HG03159 (cell line): ENCODE data around the gene FBXL16.
"Not testable (repeated sequence)": the region's sequence is repeated elsewhere in the genome, so short reads cannot be mapped to it uniquely, and the experiment has no call there.

Source experiments
- ATAC-seq: cut with Tn5 transposase; IDR thresholded peaks from one replicate; pipeline ENCODE4 v1.9.1; 2021; ENCODE audit warnings: mild to moderate bottlenecking, moderate library complexity; ENCODE audit not compliant: unreplicated experiment

FBXL16 gene

GRCh38 chr16:705431-706188, at the start of gene FBXL16:
FBXL16 (minus strand) TSS chr16:705801; CDS start chr16:697405, 8,396 bp downstream.
- no peak for ATAC-seq

- ATAC-seq: no peak
These were observed 49.1 kb upstream of the FBXL16 start for GRCh38 chr16:754656-755055.

GRCh38 chr16:754121-754607, 48.6 kb upstream of the FBXL16 start:
- not testable (repeated sequence) for ATAC-seq

GRCh38 chr16:752007-752312, 46.4 kb upstream of the FBXL16 start:
- ATAC-seq: no peak

GRCh38 chr16:751152-752006, 45.8 kb upstream of the FBXL16 start:
- ATAC-seq: no peak

GRCh38 chr16:750485-750884, 44.9 kb upstream of the FBXL16 start:
- no peak for ATAC-seq

GRCh38 chr16:749010-749409, 43.4 kb upstream of the FBXL16 start:
- ATAC-seq: no peak

GRCh38 chr16:747978-748746, 42.6 kb upstream of the FBXL16 start:
- ATAC-seq: no peak

- ATAC-seq: no peak
These were observed 41.0 kb upstream of the FBXL16 start for GRCh38 chr16:746637-747036.

GRCh38 chr16:745739-746138, 40.1 kb upstream of the FBXL16 start:
- ATAC-seq: no peak

GRCh38 chr16:743794-744500, 38.3 kb upstream of the FBXL16 start:
- no peak for ATAC-seq

- ATAC-seq: not testable (repeated sequence)
These were observed 37.3 kb upstream of the FBXL16 start for GRCh38 chr16:742894-743293.

GRCh38 chr16:741986-742629, 36.5 kb upstream of the FBXL16 start:
- ATAC-seq: no peak

GRCh38 chr16:740764-741505, 35.3 kb upstream of the FBXL16 start, which contains the start of gene CIAO3:
CIAO3 (minus strand) TSS chr16:740997; CDS start chr16:740985, 12 bp downstream.
- peak; percentile 86 for ATAC-seq

GRCh38 chr16:740459-740763, 34.8 kb upstream of the FBXL16 start:
- ATAC-seq: peak; percentile 20

- no peak for ATAC-seq
These were observed 34.2 kb upstream of the FBXL16 start for GRCh38 chr16:739560-740458.

- ATAC-seq: no peak
These were observed 31.4 kb upstream of the FBXL16 start for GRCh38 chr16:736936-737481.

GRCh38 chr16:735982-736453, 30.4 kb upstream of the FBXL16 start:
- ATAC-seq: no peak
